GM21381 (cell line): ENCODE data around the gene FCRL5.
"Not testable (repeated sequence)": the region's sequence is repeated elsewhere in the genome, so short reads cannot be mapped to it uniquely, and the experiment has no call there.

Source experiments
- ATAC-seq: cut with Tn5 transposase; IDR thresholded peaks from one replicate; pipeline ENCODE4 v1.9.1; 2021; ENCODE audit warnings: mild to moderate bottlenecking, moderate library complexity; ENCODE audit not compliant: unreplicated experiment

The FCRL5 gene

GRCh38 chr1:157490467-157491165 is 61.7 kb downstream of the FCRL5 start:
- ATAC-seq: no peak

- no peak for ATAC-seq
Measured at GRCh38 chr1:157488156-157488555, 64.2 kb downstream of the FCRL5 start.

- no peak for ATAC-seq
Measured at GRCh38 chr1:157487504-157487903, 64.8 kb downstream of the FCRL5 start.

GRCh38 chr1:157487096-157487495 is 65.2 kb downstream of the FCRL5 start:
- no peak for ATAC-seq

- not testable (repeated sequence) for ATAC-seq
Measured at GRCh38 chr1:157486400-157486799, 65.9 kb downstream of the FCRL5 start.

- no peak for ATAC-seq
Measured at GRCh38 chr1:157485793-157486192, 66.5 kb downstream of the FCRL5 start.

GRCh38 chr1:157484573-157484972 is 67.7 kb downstream of the FCRL5 start:
- ATAC-seq: no peak

- ATAC-seq: no peak
Measured at GRCh38 chr1:157483635-157484034, 68.7 kb downstream of the FCRL5 start.

GRCh38 chr1:157482717-157483116 is 69.6 kb downstream of the FCRL5 start:
- ATAC-seq: no peak

GRCh38 chr1:157482174-157482573 is 70.1 kb downstream of the FCRL5 start:
- no peak for ATAC-seq

GRCh38 chr1:157478030-157478429 is 74.3 kb downstream of the FCRL5 start:
- ATAC-seq: no peak

- ATAC-seq: no peak
Measured at GRCh38 chr1:157477419-157477818, 74.9 kb downstream of the FCRL5 start.

GRCh38 chr1:157472959-157473358 is 79.4 kb downstream of the FCRL5 start:
- ATAC-seq: no peak

GRCh38 chr1:157472056-157472701 is 80.1 kb downstream of the FCRL5 start:
- no peak for ATAC-seq

GRCh38 chr1:157471531-157471930 is 80.8 kb downstream of the FCRL5 start:
- no peak for ATAC-seq

GRCh38 chr1:157469752-157470675 is 82.3 kb downstream of the FCRL5 start:
- ATAC-seq: no peak

GRCh38 chr1:157469300-157469699 is 83.0 kb downstream of the FCRL5 start:
- no peak for ATAC-seq

- no peak for ATAC-seq
Measured at GRCh38 chr1:157466011-157466410, 86.3 kb downstream of the FCRL5 start.
